ENCODE results near the gene TMEM50B.
"Not testable (repeated sequence)": the region's sequence is repeated elsewhere in the genome, so short reads cannot be mapped to it uniquely, and the experiment has no call there.

The TMEM50B gene

DNA sequence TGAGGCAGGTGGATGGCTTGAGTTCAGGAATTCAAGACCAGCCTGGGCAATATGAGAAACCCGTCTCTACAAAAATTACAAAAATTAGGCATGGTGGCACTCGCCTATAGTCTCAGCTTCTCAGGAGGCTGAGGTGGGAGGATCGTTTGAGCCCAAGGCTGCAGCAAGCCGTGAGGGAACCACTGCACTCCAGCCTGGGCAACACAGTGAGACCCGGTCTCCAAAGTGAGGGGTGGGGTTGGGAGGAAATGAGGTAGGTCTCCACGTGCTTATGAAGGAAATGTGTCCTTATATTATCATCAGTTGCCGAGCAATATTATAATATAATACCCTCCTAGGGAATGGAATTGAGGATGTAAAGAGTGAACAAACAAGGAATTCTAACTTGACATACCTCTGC is 2.7 kb downstream of the TMEM50B start:
- no peak for DNase-seq

GRCh38 chr21:33473344-33473743 is 6.4 kb downstream of the TMEM50B start:
- no peak for DNase-seq

DNA sequence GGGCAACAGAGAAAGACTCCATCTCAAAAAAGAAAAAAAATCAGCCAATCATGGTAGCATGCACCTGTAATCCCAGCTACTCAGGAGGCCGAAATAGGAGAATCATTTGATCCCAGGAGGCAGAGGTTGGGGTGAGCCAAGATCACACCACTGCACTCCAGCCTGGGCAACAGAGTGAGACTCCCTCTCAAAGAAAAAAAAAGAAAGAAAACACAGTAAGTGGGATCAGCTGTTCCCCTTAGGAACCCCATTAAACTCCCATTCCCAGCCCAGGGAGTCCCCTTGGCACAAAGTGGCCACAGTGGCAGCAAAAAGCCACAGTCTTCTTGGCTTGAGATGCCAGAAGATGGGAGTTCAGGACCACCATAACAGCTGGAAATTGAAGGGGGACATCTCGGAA is 9.1 kb downstream of the TMEM50B start:
- DNase-seq: no peak

GRCh38 chr21:33469183-33469582 is 10.6 kb downstream of the TMEM50B start:
- not testable (repeated sequence) for DNase-seq

- DNase-seq: no peak
These were observed 18.1 kb downstream of the TMEM50B start for GRCh38 chr21:33461538-33462250.

GRCh38 chr21:33458861-33459260 is 20.9 kb downstream of the TMEM50B start:
- DNase-seq: no peak

GRCh38 chr21:33455686-33456446 is 23.9 kb downstream of the TMEM50B start:
- no peak for DNase-seq

GRCh38 chr21:33452362-33452761 is 27.4 kb downstream of the TMEM50B start:
- no peak for DNase-seq

DNA sequence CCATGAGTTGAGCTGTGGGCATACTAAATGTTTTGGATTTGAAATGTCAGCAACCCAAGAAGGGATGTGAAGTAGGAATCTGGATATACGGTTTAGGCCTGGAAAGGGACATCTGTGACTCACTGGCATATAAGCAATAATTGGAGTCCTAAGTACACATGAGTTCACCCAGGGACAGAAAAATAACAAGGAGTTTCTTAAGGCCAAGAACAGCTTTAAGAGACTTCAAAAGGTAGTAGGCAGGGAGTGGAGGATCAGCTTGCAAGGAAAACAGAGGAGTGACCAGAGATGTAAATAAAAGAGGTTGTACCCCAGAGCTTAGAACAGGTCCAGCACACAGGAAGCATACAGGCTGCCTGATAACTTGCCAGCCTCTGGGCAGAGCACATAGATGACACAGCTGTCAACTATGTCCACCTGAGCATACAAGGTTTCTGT is 28.1 kb downstream of the TMEM50B start:
- DNase-seq: no peak

- DNase-seq: no peak
These were observed 30.2 kb downstream of the TMEM50B start for GRCh38 chr21:33449616-33450015.

GRCh38 chr21:33446620-33447019 is 33.2 kb downstream of the TMEM50B start:
- not testable (repeated sequence) for DNase-seq

- no peak for DNase-seq
These were observed 35.3 kb downstream of the TMEM50B start for GRCh38 chr21:33444499-33444898.

GRCh38 chr21:33443194-33443593 is 36.6 kb downstream of the TMEM50B start:
- no peak for DNase-seq

DNA sequence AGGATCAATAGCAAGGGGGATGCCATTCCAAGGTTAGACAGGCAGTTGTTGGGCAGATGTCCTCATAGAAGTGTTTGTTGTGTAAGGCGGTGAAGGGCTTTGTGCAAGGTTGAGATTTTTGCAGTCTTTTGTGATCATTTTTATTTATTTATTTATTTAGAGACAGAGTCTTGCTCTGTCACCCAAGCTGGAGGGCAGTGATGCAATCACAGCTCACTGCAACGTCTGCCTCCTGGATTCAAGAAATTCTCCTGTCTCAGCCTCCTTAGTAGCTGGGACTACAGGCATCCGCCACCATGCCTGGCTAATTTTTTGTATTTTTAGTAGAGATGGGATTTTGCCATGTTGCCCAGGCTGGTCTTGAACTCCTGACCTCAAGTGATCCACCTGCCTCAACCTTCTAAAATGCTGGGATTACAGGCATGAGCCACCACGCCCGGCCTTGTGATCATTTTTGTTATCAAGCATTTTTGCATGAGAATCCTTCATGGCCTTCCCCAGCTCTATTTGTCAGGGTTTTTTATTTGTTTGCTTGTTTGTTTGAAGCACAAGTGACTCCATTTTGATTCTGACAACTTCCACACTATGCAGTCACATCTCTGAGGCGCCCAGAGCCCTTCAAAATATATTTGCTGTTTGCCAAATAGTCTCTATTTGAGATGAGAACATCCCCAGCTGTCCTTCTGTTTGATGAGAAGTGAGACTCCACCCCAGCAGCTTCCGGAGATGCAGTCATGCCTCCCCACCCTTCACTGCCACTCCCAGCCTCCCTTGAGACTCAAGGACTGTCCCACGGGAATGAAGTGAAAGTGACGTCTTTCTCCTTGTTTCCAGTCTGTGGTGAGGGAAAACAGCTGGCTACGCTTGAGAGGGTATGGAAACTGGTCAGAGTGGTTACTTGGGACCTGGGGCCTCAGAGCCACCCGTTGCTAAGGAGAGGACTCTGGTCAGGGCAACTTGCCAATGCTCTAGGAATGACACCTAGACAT is 38.0 kb downstream of the TMEM50B start:
- DNase-seq: peak; percentile 11

GRCh38 chr21:33437140-33437539 is 42.6 kb downstream of the TMEM50B start:
- DNase-seq: no peak

GRCh38 chr21:33434770-33435360 is 44.9 kb downstream of the TMEM50B start:
- peak; percentile 39 for DNase-seq

DNA sequence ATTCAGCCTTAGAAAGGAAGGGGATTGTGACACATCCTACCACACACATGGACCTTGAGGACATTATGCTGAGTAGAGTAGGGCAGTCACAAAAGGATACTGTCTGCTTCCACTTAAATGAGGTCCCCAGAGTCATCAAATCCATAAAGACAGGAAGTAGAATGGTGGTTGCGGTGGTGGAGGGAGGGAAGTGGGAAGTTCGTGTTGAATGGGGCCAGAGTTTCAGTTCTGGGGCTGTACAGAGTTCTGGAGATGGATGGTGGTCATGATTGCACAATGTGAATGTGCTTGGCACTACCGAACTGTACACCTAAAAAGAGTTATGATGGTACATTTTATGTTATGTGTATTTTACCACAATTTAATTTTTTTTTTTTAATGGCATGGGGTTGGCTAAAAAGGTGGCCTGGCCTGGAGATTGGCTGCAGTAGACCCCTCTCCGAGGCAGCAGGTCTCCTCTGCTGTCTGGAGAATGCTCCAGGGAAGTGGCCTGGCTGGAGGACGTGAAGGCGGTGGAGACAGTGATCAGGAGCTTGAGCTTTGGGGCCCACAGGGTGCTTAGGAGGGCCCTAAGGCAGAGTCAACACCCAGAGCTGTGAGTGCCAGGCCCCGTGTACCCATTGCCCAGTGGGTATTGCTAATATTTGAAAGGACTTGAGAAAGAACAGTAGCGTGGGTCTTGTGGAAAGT is 46.2 kb downstream of the TMEM50B start:
- no peak for DNase-seq

GRCh38 chr21:33433001-33433400 is 46.8 kb downstream of the TMEM50B start:
- no peak for DNase-seq

DNA sequence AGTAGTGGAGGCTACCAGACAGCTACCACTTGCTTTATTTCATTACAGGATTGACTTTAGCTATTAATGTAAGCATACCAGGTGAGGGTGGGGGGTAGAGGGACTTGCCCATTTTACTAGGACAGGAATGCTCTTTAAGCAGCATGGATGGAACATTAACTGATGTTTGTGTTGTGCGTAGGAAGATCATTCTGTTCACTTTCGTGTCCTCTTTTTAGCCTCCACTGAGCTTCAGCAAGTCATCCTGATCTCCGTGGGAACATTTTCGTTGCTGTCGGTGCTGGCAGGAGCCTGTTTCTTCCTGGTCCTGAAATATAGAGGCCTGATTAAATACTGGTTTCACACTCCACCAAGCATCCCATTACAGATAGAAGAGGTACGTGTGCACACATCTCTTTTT is 47.3 kb downstream of the TMEM50B start:
- DNase-seq: no peak

GRCh38 chr21:33430858-33431257 is 48.9 kb downstream of the TMEM50B start:
- DNase-seq: no peak

DNA sequence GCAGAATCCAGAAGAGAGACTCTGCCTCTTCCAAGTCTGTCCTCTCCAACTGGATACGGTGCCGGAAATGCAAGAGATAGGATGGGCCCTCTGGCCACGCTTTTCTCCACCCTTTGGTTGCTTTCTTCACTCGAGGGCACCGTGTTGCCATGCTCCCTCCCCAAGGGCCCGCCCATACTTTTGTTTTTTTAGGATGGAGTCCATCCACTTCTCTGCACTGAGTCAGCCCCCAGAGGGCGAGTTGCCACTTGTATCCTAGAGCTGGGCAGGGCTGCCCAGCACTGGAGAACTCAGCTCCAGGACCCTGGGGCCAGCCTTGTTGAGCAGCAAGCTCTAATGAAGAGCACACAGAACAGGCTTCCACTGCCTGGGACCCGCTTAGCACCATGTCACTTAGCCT is 51.1 kb downstream of the TMEM50B start:
- no peak for DNase-seq

- no peak for DNase-seq
These were observed 52.7 kb downstream of the TMEM50B start for GRCh38 chr21:33427051-33427450.

Measured in eye (tissue), 1 donor.